ENCODE measurements around the gene STYXL1.

The STYXL1 gene

DNA sequence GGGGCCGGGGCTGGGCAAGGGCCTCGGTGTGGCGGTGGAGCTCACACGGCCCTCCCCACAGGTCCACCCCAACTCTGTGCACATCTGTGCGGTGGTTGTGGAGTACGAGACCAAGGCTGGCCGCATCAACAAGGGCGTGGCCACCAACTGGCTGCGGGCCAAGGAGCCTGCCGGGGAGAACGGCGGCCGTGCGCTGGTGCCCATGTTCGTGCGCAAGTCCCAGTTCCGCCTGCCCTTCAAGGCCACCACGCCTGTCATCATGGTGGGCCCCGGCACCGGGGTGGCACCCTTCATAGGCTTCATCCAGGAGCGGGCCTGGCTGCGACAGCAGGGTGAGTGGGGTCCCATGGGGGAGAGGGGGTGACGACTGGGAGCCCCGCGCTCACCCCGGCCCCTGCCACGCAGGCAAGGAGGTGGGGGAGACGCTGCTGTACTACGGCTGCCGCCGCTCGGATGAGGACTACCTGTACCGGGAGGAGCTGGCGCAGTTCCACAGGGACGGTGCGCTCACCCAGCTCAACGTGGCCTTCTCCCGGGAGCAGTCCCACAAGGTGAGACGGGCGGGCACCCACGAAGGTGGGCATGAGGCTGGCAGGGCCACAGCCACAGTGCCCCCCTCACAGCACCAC is 62.2 kb downstream of the STYXL1 start:
- H3K36me3 ChIP-seq (ENCODE audit: insufficient read depth, insufficient read length, low read length) = peaks cover 64% of the 10 kb centered on the region
- no peak for TF ChIP-seq ZNF274 (IDR thresholded peaks at IDR 0.05; ENCODE audit: low read depth, low read length)
- TF ChIP-seq YY1 (IDR thresholded peaks at IDR 0.05; ENCODE audit: insufficient read depth, insufficient read length) = no peak
- no peak for TF ChIP-seq SUZ12 (IDR thresholded peaks at IDR 0.05; ENCODE audit: extremely low read depth, insufficient read depth, insufficient read length)
- no peaks in the 10 kb centered on the region for H3K27me3 ChIP-seq (ENCODE audit: insufficient read depth, insufficient read length)
- H3K9me3 ChIP-seq (ENCODE audit: insufficient read depth, low read length) = no peaks in the 10 kb centered on the region
- H3K4me1 ChIP-seq (ENCODE audit: insufficient read depth, insufficient read length) = peaks cover 13% of the 10 kb centered on the region
- H3K9ac ChIP-seq (ENCODE audit: insufficient read length, low read depth) = no peak overlapping the region
- no peak for DNase-seq (ENCODE audit: low read depth, low spot score)
- H3K4me3 ChIP-seq (ENCODE audit: insufficient read length, low read depth) = no peak overlapping the region

GRCh38 chr7:75985009-75985517 is 62.7 kb downstream of the STYXL1 start:
- no peaks in the 10 kb centered on the region for H3K27me3 ChIP-seq (ENCODE audit: insufficient read depth, insufficient read length)
- TF ChIP-seq YY1 (IDR thresholded peaks at IDR 0.05; ENCODE audit: insufficient read depth, insufficient read length) = no peak
- no peak for TF ChIP-seq ZNF274 (IDR thresholded peaks at IDR 0.05; ENCODE audit: low read depth, low read length)
- no peak for TF ChIP-seq SUZ12 (IDR thresholded peaks at IDR 0.05; ENCODE audit: extremely low read depth, insufficient read depth, insufficient read length)
- no peak overlapping the region for H3K4me3 ChIP-seq (ENCODE audit: insufficient read length, low read depth)
- H3K4me1 ChIP-seq (ENCODE audit: insufficient read depth, insufficient read length) = peaks cover 10% of the 10 kb centered on the region
- peaks cover 67% of the 10 kb centered on the region for H3K36me3 ChIP-seq (ENCODE audit: insufficient read depth, insufficient read length, low read length)
- H3K9me3 ChIP-seq (ENCODE audit: insufficient read depth, low read length) = no peaks in the 10 kb centered on the region
- DNase-seq (ENCODE audit: low read depth, low spot score) = no peak
- no peak overlapping the region for H3K9ac ChIP-seq (ENCODE audit: insufficient read length, low read depth)

DNA sequence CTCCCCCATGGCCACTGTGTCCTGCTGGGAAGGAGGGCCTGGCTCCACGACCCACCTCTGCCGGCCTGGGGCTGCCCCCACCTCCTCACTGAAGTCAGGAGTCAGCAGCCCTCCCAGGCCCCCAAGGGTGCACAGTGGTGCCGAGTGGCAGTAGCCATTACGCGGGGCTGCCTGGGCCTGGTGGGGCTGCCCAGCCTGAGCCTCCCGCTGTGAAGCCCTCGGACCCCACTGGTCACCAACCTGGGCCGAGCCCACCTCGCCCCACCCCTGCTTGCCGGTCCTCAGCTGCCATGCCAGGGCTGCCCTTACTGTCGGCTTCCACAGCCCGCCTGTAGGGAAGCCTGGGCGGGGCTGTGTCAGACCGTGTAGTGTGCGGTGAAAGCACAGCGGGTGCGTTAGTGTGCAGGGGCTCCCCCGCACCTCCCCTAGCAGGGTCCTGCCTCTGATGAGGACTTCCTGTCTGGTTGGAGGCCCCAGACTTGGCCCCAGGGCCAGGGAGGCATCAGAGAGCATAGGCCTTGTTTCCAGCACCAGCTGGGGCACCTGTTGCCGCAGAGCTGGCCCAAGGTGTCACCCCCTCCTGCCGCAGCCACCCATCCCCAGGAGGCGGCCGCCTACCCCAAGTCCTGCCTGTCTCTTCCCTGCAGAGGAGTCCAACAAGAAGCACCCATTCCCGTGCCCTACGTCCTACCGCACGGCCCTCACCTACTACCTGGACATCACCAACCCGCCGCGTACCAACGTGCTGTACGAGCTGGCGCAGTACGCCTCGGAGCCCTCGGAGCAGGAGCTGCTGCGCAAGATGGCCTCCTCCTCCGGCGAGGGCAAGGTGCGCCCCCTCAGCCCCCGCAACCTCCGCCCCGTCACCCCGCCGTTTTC is 63.4 kb downstream of the STYXL1 start:
- H3K36me3 ChIP-seq (ENCODE audit: insufficient read depth, insufficient read length, low read length) = peaks cover 69% of the 10 kb centered on the region
- no peak for DNase-seq (ENCODE audit: low read depth, low spot score)
- H3K4me1 ChIP-seq (ENCODE audit: insufficient read depth, insufficient read length) = peaks cover 3% of the 10 kb centered on the region
- no peaks in the 10 kb centered on the region for H3K9me3 ChIP-seq (ENCODE audit: insufficient read depth, low read length)
- no peaks in the 10 kb centered on the region for H3K27me3 ChIP-seq (ENCODE audit: insufficient read depth, insufficient read length)
- TF ChIP-seq ZNF274 (IDR thresholded peaks at IDR 0.05; ENCODE audit: low read depth, low read length) = no peak
- TF ChIP-seq SUZ12 (IDR thresholded peaks at IDR 0.05; ENCODE audit: extremely low read depth, insufficient read depth, insufficient read length) = no peak
- TF ChIP-seq YY1 (IDR thresholded peaks at IDR 0.05; ENCODE audit: insufficient read depth, insufficient read length) = no peak
- no peak overlapping the region for H3K9ac ChIP-seq (ENCODE audit: insufficient read length, low read depth)
- no peak overlapping the region for H3K4me3 ChIP-seq (ENCODE audit: insufficient read length, low read depth)

GRCh38 chr7:75983471-75984129 is 64.2 kb downstream of the STYXL1 start:
- TF ChIP-seq ZNF274 (IDR thresholded peaks at IDR 0.05; ENCODE audit: low read depth, low read length) (no peak), SUZ12 (IDR thresholded peaks at IDR 0.05; ENCODE audit: extremely low read depth, insufficient read depth, insufficient read length) (no peak), YY1 (IDR thresholded peaks at IDR 0.05; ENCODE audit: insufficient read depth, insufficient read length) (no peak)
- Histone ChIP-seq H3K9me3 (ENCODE audit: insufficient read depth, low read length) (no peaks in the 10 kb centered on the region), H3K4me3 (ENCODE audit: insufficient read length, low read depth) (no peak overlapping the region), H3K9ac (ENCODE audit: insufficient read length, low read depth) (no peak overlapping the region), H3K36me3 (ENCODE audit: insufficient read depth, insufficient read length, low read length) (peaks cover 73% of the 10 kb centered on the region), H3K4me1 (ENCODE audit: insufficient read depth, insufficient read length) (no peaks in the 10 kb centered on the region), H3K27me3 (ENCODE audit: insufficient read depth, insufficient read length) (no peaks in the 10 kb centered on the region)
- no peak for DNase-seq (ENCODE audit: low read depth, low spot score)

GRCh38 chr7:75982306-75983064 is 65.3 kb downstream of the STYXL1 start:
- Histone ChIP-seq H3K27me3 (ENCODE audit: insufficient read depth, insufficient read length) (no peaks in the 10 kb centered on the region), H3K9me3 (ENCODE audit: insufficient read depth, low read length) (no peaks in the 10 kb centered on the region), H3K4me3 (ENCODE audit: insufficient read length, low read depth) (no peak overlapping the region), H3K9ac (ENCODE audit: insufficient read length, low read depth) (no peak overlapping the region), H3K36me3 (ENCODE audit: insufficient read depth, insufficient read length, low read length) (peaks cover 66% of the 10 kb centered on the region), H3K4me1 (ENCODE audit: insufficient read depth, insufficient read length) (no peaks in the 10 kb centered on the region)
- DNase-seq (ENCODE audit: low read depth, low spot score) = no peak
- TF ChIP-seq ZNF274 (IDR thresholded peaks at IDR 0.05; ENCODE audit: low read depth, low read length) (no peak), SUZ12 (IDR thresholded peaks at IDR 0.05; ENCODE audit: extremely low read depth, insufficient read depth, insufficient read length) (no peak), YY1 (IDR thresholded peaks at IDR 0.05; ENCODE audit: insufficient read depth, insufficient read length) (no peak)

DNA sequence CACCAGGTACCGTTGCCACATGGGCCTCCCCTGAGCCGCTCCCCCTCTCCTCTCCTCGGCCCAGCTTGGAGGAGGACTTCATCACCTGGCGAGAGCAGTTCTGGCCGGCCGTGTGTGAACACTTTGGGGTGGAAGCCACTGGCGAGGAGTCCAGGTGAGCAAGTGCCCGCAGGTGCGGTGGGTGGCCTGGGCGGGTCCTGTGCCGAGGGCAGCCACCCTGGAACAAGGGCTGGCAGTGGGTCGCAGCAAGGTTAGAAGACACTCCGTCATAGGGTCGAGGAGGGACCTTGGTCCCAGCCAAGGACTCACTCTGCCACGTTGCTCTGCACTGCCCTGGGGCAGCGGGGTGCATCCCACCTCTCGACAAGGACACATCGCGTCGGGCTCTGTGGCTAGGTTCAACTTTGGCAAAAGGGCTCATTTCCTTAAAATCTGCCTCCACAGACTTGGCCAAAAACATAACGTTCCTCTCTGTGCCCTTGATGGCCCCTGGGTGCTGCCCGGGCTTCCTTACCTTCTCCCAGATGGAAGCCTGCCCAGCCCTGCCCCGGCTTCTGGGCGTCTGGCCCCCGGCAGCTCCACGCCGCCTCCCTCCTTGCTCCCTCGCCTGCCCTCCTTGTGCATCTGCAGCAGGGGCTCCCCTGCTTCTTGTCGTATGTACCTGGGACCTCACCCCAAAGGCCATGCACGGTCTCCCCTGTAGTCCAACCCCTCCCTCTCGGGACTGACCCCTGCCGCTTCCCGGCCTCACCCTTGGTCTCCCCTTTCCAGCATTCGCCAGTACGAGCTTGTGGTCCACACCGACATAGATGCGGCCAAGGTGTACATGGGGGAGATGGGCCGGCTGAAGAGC is 66.1 kb downstream of the STYXL1 start:
- Histone ChIP-seq H3K27me3 (ENCODE audit: insufficient read depth, insufficient read length) (no peaks in the 10 kb centered on the region), H3K4me3 (ENCODE audit: insufficient read length, low read depth) (no peak overlapping the region), H3K36me3 (ENCODE audit: insufficient read depth, insufficient read length, low read length) (peaks cover 61% of the 10 kb centered on the region)

More for the DNA sequence above, 66.1 kb downstream of the STYXL1 start:
- no peak overlapping the region for H3K9ac ChIP-seq (ENCODE audit: insufficient read length, low read depth)
- no peaks in the 10 kb centered on the region for H3K9me3 ChIP-seq (ENCODE audit: insufficient read depth, low read length)
- no peak for DNase-seq (ENCODE audit: low read depth, low spot score)
- no peaks in the 10 kb centered on the region for H3K4me1 ChIP-seq (ENCODE audit: insufficient read depth, insufficient read length)
- TF ChIP-seq ZNF274 (IDR thresholded peaks at IDR 0.05; ENCODE audit: low read depth, low read length) (no peak), YY1 (IDR thresholded peaks at IDR 0.05; ENCODE audit: insufficient read depth, insufficient read length) (no peak), SUZ12 (IDR thresholded peaks at IDR 0.05; ENCODE audit: extremely low read depth, insufficient read depth, insufficient read length) (no peak)
